HT-29 (cell line): Measurements from ENCODE around the gene IL3. TPM values are rescaled to one million over a fixed set of nuclear protein-coding genes. Genes with fewer than 3 reads are reported as not detected.

ENCODE experiments used
- DNase-seq: peaks from one replicate; pipeline ENCODE4 v3.0.0-alpha.2; 2015; ENCODE audit warnings: low spot score
- total RNA-seq: library from RNA; depleted of rRNA; stranded (reverse); fragments of >200 nt; shearing (Covaris generic); gene quantifications from 2 replicates; pipeline ENCODE4 v1.2.3, GENCODE V29; 2014; rRNA removed

Gene IL3
- not detected in 2 replicates for total RNA-seq

GRCh38 chr5:132060501-132061161 lies at the start of gene IL3:
TSS of gene IL3 (plus strand) at chr5:132060655. CDS start at chr5:132060707, 52 bp downstream.
- no peak for DNase-seq

GRCh38 chr5:132010989-132011621 lies 49.4 kb upstream of the IL3 start:
- no peak for DNase-seq

DNA sequence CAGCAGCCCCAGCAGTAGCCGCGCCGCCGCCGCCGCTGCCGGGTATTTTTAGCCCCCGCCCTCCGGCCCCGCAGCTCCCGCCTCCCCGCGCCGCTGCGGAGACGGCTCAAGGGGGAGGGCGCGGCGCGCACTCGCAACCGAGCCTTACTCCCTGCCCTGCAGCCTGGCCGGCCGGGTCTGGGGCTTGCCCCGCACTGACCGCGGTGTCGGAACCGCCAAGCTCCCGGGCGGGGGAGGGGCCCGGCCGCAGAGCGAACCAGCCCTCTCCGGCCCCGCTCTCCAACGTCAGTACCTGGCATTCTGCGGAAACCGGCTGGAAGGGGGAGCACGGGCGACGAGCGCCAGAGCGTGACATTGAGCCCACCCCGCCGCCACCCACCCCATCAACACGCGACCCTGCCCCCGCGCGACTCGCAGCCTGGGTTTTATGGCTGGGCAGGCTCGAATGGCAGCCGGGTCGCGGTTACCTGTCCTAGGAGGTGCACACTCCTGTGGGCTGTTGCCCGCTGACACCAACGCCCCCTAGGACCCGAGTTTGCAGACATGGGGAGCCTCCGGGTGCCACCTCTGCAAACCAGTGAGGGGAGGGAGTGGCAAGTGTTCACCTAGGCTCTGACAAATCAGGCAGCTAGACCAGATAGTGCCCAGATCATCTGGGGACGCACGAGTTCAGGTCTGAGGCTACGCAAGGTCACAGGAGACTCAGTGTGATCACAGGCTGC lies 48.7 kb upstream of the IL3 start, which contains the start of gene ACSL6:
Gene ACSL6, minus strand, starts transcription at position 37 of the 722 bp plus-strand sequence. CDS start 105 bp downstream, outside the sequence.
- no peak for DNase-seq

DNA sequence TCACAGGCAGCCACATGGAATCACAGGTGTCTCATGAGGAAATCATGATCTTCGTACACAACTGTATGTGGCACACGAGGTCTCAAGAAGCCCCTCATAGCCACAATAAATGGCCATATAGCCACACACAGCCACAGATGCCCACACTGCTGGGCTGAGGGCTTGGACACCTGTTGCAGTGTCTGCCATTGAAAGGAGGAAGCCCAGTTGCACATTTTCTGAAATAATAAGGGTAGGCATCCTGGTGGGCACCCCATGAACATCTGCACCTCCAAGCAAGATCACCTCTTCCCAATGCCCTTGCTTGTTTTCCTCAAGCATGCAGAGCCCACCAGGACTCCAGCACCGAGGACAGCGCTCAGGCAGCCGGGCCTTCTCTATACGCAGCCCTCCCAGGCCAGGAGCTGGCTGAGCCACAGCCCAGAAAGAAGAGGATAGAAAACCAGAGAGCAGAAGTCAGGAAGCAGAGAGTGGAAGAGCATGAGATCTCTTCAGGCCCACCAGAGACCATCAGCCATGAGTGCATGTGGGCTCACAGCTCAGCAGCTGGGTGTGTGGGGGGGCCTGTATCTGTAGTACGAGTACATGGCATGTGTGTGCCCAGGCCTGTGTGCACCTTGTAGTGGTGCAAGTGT lies 48.0 kb upstream of the IL3 start:
- peak; percentile 16 for DNase-seq

DNA sequence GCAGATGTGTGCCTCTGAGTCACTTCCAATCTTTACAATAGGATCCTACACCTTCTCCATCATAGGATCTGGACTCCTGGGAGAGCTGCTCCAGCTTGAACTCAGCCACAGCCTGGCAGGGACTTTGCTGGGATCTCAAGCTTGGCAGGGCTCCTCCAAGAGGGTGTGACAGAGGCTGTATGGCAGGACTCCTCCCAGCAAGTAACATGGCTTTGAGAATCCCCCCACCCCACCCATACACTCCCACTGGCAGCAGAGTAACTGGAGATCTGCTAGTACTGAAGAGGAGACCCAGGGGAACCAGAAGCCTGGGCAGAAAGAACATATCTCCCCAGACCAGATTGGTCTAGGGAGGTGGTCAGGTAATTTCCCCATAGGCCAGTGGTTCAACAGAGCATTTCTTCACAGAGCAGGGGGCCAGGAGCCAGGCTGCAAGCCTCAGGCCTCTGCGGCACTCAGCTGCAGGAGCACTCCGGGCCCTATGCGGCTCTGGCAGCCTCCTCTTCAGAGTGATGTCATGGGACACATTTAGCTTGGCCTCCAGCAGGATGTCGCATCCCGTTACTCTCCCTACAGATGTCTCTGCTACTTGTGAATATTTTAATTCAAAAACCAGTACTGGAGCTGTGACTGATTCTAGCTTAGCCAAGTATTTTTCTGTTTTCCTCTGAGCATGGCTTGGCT lies 47.3 kb upstream of the IL3 start:
- DNase-seq: no peak

GRCh38 chr5:132013711-132014110 lies 46.7 kb upstream of the IL3 start:
- DNase-seq: no peak

- DNase-seq: no peak
Observed at GRCh38 chr5:132016721-132017250, 43.7 kb upstream of the IL3 start.

GRCh38 chr5:132017316-132017715 lies 43.1 kb upstream of the IL3 start:
- DNase-seq: no peak

- DNase-seq: no peak
Observed at GRCh38 chr5:132017738-132018625, 42.5 kb upstream of the IL3 start.

DNA sequence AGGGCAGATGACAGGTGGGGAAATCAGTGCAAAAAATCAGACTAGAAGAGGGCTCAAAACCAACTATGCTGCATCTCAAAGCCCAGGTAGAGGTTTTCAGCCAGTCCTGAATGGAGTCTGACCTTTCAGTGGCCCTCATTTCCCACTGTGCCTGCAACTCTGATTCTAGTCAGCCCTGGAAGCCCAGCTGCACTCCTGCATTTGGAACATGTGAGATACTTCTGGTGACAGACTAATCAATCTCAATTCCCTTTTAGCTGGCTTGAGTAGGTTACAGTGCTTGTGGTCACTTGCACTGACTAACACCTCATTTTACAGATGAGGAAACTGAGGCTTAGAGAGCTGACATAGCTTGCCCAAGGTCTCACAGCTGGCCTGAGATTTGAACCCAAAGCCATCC lies 41.1 kb upstream of the IL3 start:
- DNase-seq: no peak

GRCh38 chr5:132019857-132020555 lies 40.4 kb upstream of the IL3 start:
- DNase-seq: no peak

- DNase-seq: no peak
Observed at GRCh38 chr5:132020568-132021339, 39.7 kb upstream of the IL3 start.

GRCh38 chr5:132021654-132022053 lies 38.8 kb upstream of the IL3 start:
- no peak for DNase-seq

- no peak for DNase-seq
Observed at GRCh38 chr5:132022737-132023136, 37.7 kb upstream of the IL3 start.

GRCh38 chr5:132023258-132024116 lies 37.0 kb upstream of the IL3 start:
- no peak for DNase-seq

DNA sequence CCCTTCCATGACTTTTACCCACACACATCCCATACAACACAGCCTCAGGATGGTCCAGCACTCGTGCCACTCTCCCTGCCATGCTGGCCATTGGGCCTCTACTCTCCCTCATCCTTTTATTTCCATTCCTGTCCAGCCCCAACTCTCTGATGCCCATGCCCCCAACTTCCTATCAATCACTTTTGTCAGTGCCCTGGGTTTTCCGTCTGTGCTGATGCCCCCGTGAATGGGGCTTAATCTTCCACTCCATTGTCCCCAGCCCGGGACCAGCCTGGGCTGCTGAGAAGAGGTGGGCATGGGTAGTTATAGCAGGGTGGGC lies 36.4 kb upstream of the IL3 start:
- no peak for DNase-seq

DNA sequence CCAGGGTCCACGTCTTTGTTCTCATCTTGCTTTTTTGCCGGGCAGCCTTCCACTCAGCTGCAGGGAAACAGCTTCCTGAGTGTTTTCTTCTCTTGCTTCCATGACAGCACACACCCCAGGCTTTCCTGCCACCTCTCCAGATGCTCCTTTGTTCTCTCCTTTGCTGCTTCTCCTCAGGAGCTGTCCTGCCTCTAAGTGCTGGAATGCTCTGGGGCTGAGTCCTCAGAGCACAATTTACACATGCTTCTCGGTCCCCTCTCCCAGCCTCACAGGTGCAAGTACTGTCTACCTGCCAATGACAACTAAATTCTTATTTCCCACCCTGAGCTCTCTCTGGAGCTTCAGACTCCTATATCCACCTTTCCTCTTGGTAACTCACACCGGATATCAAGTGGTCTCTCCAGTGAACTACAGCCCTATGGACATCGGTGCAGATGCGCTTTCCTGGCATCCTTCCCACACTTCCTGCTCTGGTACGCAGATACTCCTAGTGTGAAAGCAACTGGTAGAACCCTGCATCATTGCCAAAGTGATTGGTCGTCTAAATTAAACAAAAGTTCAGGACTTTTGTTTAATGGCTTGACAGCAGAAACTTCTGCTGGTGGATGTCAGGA lies 35.6 kb upstream of the IL3 start:
- DNase-seq: no peak
